ENCODE measurements around the gene SPSB1. TPM values are rescaled to one million over a fixed set of nuclear protein-coding genes. Genes with fewer than 3 reads are reported as not detected.

The SPSB1 gene
- total and polyA plus RNA-seq, 10 of the 15 experiments (the other 5 are each of a cell fraction or from before 2014, with no cell fraction given): 0.02 to 2.0 (median 0.90) TPM; not detected in 1

DNA sequence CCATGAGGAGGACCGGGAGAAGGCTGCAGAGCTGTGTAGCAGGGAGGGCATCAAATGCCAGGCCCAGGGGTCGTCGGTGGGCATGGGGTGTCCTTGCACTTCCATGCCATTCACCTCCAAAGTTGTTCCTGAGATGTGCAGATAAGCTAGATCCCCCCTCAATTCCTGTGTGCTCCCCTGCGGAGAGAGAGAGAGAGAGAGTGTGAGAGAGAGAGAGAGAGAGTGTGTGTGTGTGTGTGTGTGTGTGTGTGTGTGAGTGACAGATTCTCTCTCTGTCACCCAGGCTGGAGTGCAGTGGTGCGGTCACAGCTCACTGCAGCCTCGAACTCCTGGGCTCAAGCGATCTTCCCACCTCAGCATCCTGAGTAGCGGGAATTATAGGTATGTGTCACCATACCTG, 16.4 kb downstream of the SPSB1 start (continued):
- TF ChIP-seq, protein P1, sequence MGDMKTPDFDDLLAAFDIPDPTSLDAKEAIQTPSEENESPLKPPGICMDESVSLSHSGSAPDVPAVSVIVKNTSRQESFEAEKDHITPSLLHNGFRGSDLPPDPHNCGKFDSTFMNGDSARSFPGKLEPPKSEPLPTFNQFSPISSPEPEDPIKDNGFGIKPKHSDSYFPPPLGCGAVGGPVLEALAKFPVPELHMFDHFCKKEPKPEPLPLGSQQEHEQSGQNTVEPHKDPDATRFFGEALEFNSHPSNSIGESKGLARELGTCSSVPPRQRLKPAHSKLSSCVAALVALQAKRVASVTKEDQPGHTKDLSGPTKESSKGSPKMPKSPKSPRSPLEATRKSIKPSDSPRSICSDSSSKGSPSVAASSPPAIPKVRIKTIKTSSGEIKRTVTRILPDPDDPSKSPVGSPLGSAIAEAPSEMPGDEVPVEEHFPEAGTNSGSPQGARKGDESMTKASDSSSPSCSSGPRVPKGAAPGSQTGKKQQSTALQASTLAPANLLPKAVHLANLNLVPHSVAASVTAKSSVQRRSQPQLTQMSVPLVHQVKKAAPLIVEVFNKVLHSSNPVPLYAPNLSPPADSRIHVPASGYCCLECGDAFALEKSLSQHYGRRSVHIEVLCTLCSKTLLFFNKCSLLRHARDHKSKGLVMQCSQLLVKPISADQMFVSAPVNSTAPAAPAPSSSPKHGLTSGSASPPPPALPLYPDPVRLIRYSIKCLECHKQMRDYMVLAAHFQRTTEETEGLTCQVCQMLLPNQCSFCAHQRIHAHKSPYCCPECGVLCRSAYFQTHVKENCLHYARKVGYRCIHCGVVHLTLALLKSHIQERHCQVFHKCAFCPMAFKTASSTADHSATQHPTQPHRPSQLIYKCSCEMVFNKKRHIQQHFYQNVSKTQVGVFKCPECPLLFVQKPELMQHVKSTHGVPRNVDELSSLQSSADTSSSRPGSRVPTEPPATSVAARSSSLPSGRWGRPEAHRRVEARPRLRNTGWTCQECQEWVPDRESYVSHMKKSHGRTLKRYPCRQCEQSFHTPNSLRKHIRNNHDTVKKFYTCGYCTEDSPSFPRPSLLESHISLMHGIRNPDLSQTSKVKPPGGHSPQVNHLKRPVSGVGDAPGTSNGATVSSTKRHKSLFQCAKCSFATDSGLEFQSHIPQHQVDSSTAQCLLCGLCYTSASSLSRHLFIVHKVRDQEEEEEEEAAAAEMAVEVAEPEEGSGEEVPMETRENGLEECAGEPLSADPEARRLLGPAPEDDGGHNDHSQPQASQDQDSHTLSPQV (IDR thresholded peaks at IDR 0.05): no peak
- TF ChIP-seq BMI1 (IDR thresholded peaks at IDR 0.05; ENCODE audit: borderline replicate concordance) (no peak), RB1 (IDR thresholded peaks at IDR 0.05; ENCODE audit: borderline replicate concordance) (no peak), BACH1 (IDR thresholded peaks at IDR 0.05; ENCODE audit: borderline replicate concordance) (no peak)

- 0 out of 2 replicates have a peak, but pooled peaks have one; percentile 39 for TF ChIP-seq TCF12 (IDR thresholded peaks at IDR 0.05; ENCODE audit: low read depth, low read length)
- TF ChIP-seq SKIL (IDR thresholded peaks at IDR 0.05; ENCODE audit: low read depth, poor library complexity, severe bottlenecking): no peak
- RAD21 ChIA-PET (ENCODE audit: unreplicated experiment): no interaction called here
- H3K4me3 ChIP-seq: no peak overlapping the region
- H3K4me2 ChIP-seq (ENCODE audit: control insufficient read depth, insufficient read depth): no peak overlapping the region
- H3K27ac ChIP-seq (ENCODE audit: control insufficient read depth, insufficient read depth): no peak overlapping the region
- H3K9ac ChIP-seq (ENCODE audit: control insufficient read depth, insufficient read depth, low read length): no peak overlapping the region
- intact Hi-C loops (cut with micrococcal nuclease; ENCODE audit: unreplicated experiment): no loop called here
- no peak for DNase-seq (ENCODE audit: low read depth, low spot score)
- WGBS (ENCODE audit: insufficient coverage, insufficient replicate concordance, low lambda C conversion rate, missing lambda C conversion rate): 37% methylated on average over 7 of the region's 7 CpGs
- CTCF ChIA-PET: no interaction called here
- no peaks in the 10 kb centered on the region for H3K9me3 ChIP-seq (replicated peaks; ENCODE audit: control insufficient read depth, insufficient read depth, low read length)
- no peak overlapping the region for H2AFZ ChIP-seq (ENCODE audit: control insufficient read depth, low read depth, low read length)
- no peaks in the 10 kb centered on the region for H4K20me1 ChIP-seq (ENCODE audit: control insufficient read depth, insufficient read depth)
- FAIRE-seq: no peak
- SMC1A ChIA-PET (ENCODE audit: uncharacterized antibody, unreplicated experiment): interaction anchor here (1.1 kb wide), 1 partner anchor 21 kb away, joined by 5 read pairs; no protein-coding TSS in a partner anchor
- BruUV-seq (replicated peaks): no TSS peak
- H3K27me3 ChIP-seq (replicated peaks in 1 of 2; ENCODE audit: control insufficient read depth in 2 of 2, insufficient read depth in 2 of 2, low read length in 1 of 2): no peaks in the 10 kb centered on the region; a peak in 1 of 4 replicates
- no peaks in the 10 kb centered on the region for H3K79me2 ChIP-seq (ENCODE audit: control insufficient read depth, insufficient read depth, low read length)
- in situ Hi-C loops (cut with MboI): no loop called here
- POLR2A ChIA-PET: interaction anchor here (1.4 kb wide), 1 partner anchor 14 kb away, joined by 3 read pairs; no protein-coding TSS in a partner anchor
- H3K36me3 ChIP-seq (ENCODE audit: control insufficient read depth in 2 of 2, insufficient read depth in 2 of 2, low read length in 1 of 2): no peaks in the 10 kb centered on the region
- H3K4me1 ChIP-seq (ENCODE audit: control insufficient read depth, insufficient read depth, low read length): peaks cover under 1% of the 10 kb centered on the region; the same call in 1 of the 2 replicates
- no peak for ATAC-seq
These were observed 17.3 kb downstream of the SPSB1 start for GRCh38 chr1:9309991-9310390.

Data from GM12878 (cell line).